K562 (cell line): ENCODE measurements around the gene CCDC9. TPM values are rescaled to one million over a fixed set of nuclear protein-coding genes. Genes with fewer than 3 reads are reported as not detected.

Source experiments
- CEBPB ChIP-seq: fragments of 450-650 bp; IDR thresholded peaks from 2 replicates; pipeline ENCODE4 v1.6.1; 2016; ENCODE audit warnings: missing genetic modification characterization, missing compliant biosample characterization
- LCOR ChIP-seq: sonication (generic); formaldehyde crosslinking; IDR thresholded peaks from 2 replicates; pipeline ENCODE4 v1.8.0; 2022; ENCODE audit warnings: mild to moderate bottlenecking, missing genetic modification reagents
- MAZ ChIP-seq, 2 experiments: fragments of 450-650 bp in 1 of 2; sonication (generic) in 1 of 2; formaldehyde crosslinking; IDR thresholded peaks in 1 of 2; conservative IDR thresholded peaks in 1 of 2; 2 replicates each; pipeline versions ENCODE4 v1.4.0 to v1.5.0; 2020; ENCODE audit warnings: mild to moderate bottlenecking in 1 of 2, missing genetic modification reagents in 1 of 2
- MYBL2 ChIP-seq, 2 experiments: fragments of 450-650 bp in 1 of 2; sonication (generic) in 1 of 2; formaldehyde crosslinking in 1 of 2; IDR thresholded peaks; 2 replicates each; pipeline versions ENCODE4 v1.6.1 to v1.8.1; 2017 to 2022; ENCODE audit warnings: borderline replicate concordance in 1 of 2, inconsistent platforms in 1 of 2, low read depth in 1 of 2, mild to moderate bottlenecking in 1 of 2, missing genetic modification reagents in 1 of 2, moderate library complexity in 1 of 2
- NFATC3 ChIP-seq: fragments of 450-650 bp; IDR thresholded peaks from 2 replicates; pipeline ENCODE4 v1.6.1; 2017; ENCODE audit warnings: mild to moderate bottlenecking
- NONO ChIP-seq, 2 experiments: fragments of 200-400 bp in 1 of 2; fragments of 450-650 bp in 1 of 2; formaldehyde crosslinking in 1 of 2; IDR thresholded peaks; 2 replicates each; pipeline ENCODE4 v1.6.1; 2017; ENCODE audit warnings: low read depth in 2 of 2, mild to moderate bottlenecking in 2 of 2, moderate library complexity in 2 of 2, low read length in 1 of 2
- PRMT5 ChIP-seq: sonication (generic); formaldehyde crosslinking; IDR thresholded peaks from 2 replicates; pipeline ENCODE4 v1.5.0; 2020; ENCODE audit warnings: missing genetic modification reagents
- SAFB ChIP-seq: fragments of 200-400 bp; formaldehyde crosslinking; IDR thresholded peaks from 2 replicates; pipeline ENCODE4 v1.6.1; 2017; ENCODE audit warnings: low read depth, low read length, borderline replicate concordance
- TBP ChIP-seq: optimal IDR thresholded peaks from 2 replicates; pipeline ENCODE3; 2011; ENCODE audit warnings: low read depth, low read length, improper control_type of control experiment
- ZBTB17 ChIP-seq: fragments of 450-650 bp; formaldehyde crosslinking; IDR thresholded peaks from 2 replicates; pipeline ENCODE4 v1.4.0; 2020; ENCODE audit warnings: mild to moderate bottlenecking
- ZEB2 ChIP-seq: fragments of 450-650 bp; IDR thresholded peaks from 2 replicates; pipeline ENCODE4 v1.6.1; 2016
- ZZZ3 ChIP-seq: fragments of 450-650 bp; IDR thresholded peaks from 2 replicates; pipeline ENCODE4 v1.6.1; 2016; ENCODE audit warnings: antibody characterized with exemption, mild to moderate bottlenecking, moderate library complexity
- polyA plus RNA-seq, 8 experiments: library from polyadenylated mRNA; depleted of rRNA in 4 of 8; stranded (reverse) in 5 of 8; unstranded in 3 of 8; fragments of >200 nt; fragmentation: Nextera tagmentation in 2 of 8; fragmentation: Illumina TruSeq in 1 of 8; extraction: Ambion mirVana in 2 of 8; extraction: Trizol in 1 of 8; gene quantifications; 2 replicates each; pipeline versions ENCODE4 v1.2.1 to v1.2.3, GENCODE V29; 2011 to 2014; ENCODE audit warnings: inconsistent platforms in 1 of 8, missing spikeins in 1 of 8
- total RNA-seq, 7 experiments: library from RNA; depleted of rRNA in 6 of 7; stranded (reverse); fragments of >200 nt in 6 of 7; fragmentation: Illumina TruSeq in 2 of 7; extraction: Trizol in 2 of 7; gene quantifications; 2 replicates each; pipeline versions ENCODE4 v1.2.1 to v1.2.3, GENCODE V29; 2011 to 2021; ENCODE audit warnings: low replicate concordance in 1 of 7
- TF ChIP-seq, protein P1 (sequence below): sonication (generic); formaldehyde crosslinking; IDR thresholded peaks from 2 replicates; pipeline ENCODE4 v1.8.1; 2023; ENCODE audit warnings: mild to moderate bottlenecking, missing genetic modification reagents
- TF ChIP-seq, protein P2 (sequence below): fragments of 450-650 bp; formaldehyde crosslinking; IDR thresholded peaks from 2 replicates; pipeline ENCODE4 v1.4.0; 2022; ENCODE audit warnings: mild to moderate bottlenecking, moderate library complexity
- TF ChIP-seq, protein P3 (sequence below): sonication (generic); formaldehyde crosslinking; IDR thresholded peaks from 2 replicates; pipeline ENCODE4 v1.8.0; 2022; ENCODE audit warnings: missing genetic modification reagents, mild to moderate bottlenecking, moderate library complexity, borderline replicate concordance
- TF ChIP-seq, protein P4 (sequence below): sonication (generic); formaldehyde crosslinking; IDR thresholded peaks from 2 replicates; pipeline ENCODE4 v1.8.0; 2022; ENCODE audit warnings: mild to moderate bottlenecking, missing genetic modification reagents
- TF ChIP-seq, protein P5 (sequence below): fragments of 450-650 bp; formaldehyde crosslinking; IDR thresholded peaks from 2 replicates; pipeline ENCODE4 v1.4.0; 2020; ENCODE audit warnings: mild to moderate bottlenecking, moderate library complexity
- TF ChIP-seq, protein P6 (sequence below): sonication (generic); formaldehyde crosslinking; IDR thresholded peaks from 2 replicates; pipeline ENCODE4 v1.8.1; 2023; ENCODE audit warnings: mild to moderate bottlenecking, missing genetic modification reagents, moderate library complexity

Gene CCDC9
- total and polyA plus RNA-seq, 9 of the 15 experiments (the other 6 are each of a cell fraction or from before 2014, with no cell fraction given) = 0.23 to 38.6 (median 8.4) TPM

DNA sequence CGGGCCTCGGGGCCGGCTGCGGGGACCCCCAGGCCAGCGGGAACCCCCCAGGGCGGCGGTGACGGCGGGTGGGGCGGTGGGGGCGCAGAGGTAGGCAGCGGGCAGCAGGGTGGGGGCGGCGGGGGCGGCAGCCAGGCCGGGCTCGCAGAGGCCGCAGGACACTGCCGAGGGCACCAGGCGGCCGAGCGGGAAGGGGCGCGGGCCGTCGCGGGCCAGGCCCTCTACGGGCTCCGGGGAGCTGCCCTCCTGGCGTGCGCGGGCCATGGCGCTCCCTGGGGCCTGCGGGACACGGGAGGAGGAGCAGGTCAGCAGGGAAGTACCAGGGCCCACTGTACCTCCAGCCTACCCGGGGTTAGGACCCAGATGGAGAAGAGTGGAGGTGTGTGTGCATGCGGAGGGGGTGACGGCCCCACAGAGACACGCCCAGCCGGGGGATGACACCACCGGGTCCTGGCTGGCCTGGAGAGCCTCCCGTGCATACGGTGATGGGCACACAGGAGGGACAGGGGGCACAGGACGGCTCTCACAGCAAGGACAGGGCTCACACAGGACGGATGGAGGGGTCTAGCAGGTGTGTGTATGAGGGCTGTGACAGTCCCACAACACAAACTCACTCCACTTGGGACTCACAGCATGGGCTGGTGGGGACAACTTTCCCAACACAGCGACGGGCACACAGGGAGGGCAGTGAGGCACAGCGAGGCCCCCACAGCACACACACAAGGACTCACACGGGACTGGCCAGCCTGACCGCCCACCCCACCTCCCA is 28.0 kb upstream of the CCDC9 start (continued):
- TF ChIP-seq, protein P1, sequence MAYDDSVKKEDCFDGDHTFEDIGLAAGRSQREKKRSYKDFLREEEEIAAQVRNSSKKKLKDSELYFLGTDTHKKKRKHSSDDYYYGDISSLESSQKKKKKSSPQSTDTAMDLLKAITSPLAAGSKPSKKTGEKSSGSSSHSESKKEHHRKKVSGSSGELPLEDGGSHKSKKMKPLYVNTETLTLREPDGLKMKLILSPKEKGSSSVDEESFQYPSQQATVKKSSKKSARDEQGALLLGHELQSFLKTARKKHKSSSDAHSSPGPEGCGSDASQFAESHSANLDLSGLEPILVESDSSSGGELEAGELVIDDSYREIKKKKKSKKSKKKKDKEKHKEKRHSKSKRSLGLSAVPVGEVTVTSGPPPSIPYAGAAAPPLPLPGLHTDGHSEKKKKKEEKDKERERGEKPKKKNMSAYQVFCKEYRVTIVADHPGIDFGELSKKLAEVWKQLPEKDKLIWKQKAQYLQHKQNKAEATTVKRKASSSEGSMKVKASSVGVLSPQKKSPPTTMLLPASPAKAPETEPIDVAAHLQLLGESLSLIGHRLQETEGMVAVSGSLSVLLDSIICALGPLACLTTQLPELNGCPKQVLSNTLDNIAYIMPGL (CRISPR knock-in tag) = peak; percentile 32; the same call in 1 of the 2 replicates
- no peak for TF ChIP-seq ZZZ3
- TF ChIP-seq MAZ (CRISPR knock-in tag; conservative IDR thresholded peaks at IDR 0.05 in 1 of 2, IDR thresholded peaks at IDR 0.05 in 1 of 2) = peak in 1 of 2 experiments; percentile 41; a peak in 1 of 4 replicates
- no peak for TF ChIP-seq MYBL2 (IDR thresholded peaks at IDR 0.05; ENCODE audit: low read depth)
- TF ChIP-seq MYBL2 (CRISPR knock-in tag; IDR thresholded peaks at IDR 0.05; ENCODE audit: borderline replicate concordance) = no peak
- TF ChIP-seq, protein P2, sequence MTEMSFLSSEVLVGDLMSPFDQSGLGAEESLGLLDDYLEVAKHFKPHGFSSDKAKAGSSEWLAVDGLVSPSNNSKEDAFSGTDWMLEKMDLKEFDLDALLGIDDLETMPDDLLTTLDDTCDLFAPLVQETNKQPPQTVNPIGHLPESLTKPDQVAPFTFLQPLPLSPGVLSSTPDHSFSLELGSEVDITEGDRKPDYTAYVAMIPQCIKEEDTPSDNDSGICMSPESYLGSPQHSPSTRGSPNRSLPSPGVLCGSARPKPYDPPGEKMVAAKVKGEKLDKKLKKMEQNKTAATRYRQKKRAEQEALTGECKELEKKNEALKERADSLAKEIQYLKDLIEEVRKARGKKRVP (CRISPR knock-in tag) = peak; percentile 31; the same call in 1 of the 2 replicates
- TF ChIP-seq, protein P3, sequence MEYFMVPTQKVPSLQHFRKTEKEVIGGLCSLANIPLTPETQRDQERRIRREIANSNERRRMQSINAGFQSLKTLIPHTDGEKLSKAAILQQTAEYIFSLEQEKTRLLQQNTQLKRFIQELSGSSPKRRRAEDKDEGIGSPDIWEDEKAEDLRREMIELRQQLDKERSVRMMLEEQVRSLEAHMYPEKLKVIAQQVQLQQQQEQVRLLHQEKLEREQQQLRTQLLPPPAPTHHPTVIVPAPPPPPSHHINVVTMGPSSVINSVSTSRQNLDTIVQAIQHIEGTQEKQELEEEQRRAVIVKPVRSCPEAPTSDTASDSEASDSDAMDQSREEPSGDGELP (CRISPR knock-in tag) = peak; percentile 46; the same call in 1 of the 2 replicates
- TF ChIP-seq TBP = peak; percentile 44
- TF ChIP-seq, protein P4, sequence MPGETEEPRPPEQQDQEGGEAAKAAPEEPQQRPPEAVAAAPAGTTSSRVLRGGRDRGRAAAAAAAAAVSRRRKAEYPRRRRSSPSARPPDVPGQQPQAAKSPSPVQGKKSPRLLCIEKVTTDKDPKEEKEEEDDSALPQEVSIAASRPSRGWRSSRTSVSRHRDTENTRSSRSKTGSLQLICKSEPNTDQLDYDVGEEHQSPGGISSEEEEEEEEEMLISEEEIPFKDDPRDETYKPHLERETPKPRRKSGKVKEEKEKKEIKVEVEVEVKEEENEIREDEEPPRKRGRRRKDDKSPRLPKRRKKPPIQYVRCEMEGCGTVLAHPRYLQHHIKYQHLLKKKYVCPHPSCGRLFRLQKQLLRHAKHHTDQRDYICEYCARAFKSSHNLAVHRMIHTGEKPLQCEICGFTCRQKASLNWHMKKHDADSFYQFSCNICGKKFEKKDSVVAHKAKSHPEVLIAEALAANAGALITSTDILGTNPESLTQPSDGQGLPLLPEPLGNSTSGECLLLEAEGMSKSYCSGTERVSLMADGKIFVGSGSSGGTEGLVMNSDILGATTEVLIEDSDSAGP = 0 out of 2 replicates have a peak, but pooled peaks have one; percentile 14
- TF ChIP-seq NFATC3 = no peak
- peak; percentile 26 for TF ChIP-seq ZEB2
- no peak for TF ChIP-seq CEBPB (tag)
- TF ChIP-seq LCOR (CRISPR knock-in tag) = no peak
- 0 out of 2 replicates have a peak, but pooled peaks have one; percentile 41 for TF ChIP-seq ZBTB17 (CRISPR knock-in tag)
- TF ChIP-seq, protein P5, sequence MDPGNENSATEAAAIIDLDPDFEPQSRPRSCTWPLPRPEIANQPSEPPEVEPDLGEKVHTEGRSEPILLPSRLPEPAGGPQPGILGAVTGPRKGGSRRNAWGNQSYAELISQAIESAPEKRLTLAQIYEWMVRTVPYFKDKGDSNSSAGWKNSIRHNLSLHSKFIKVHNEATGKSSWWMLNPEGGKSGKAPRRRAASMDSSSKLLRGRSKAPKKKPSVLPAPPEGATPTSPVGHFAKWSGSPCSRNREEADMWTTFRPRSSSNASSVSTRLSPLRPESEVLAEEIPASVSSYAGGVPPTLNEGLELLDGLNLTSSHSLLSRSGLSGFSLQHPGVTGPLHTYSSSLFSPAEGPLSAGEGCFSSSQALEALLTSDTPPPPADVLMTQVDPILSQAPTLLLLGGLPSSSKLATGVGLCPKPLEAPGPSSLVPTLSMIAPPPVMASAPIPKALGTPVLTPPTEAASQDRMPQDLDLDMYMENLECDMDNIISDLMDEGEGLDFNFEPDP (CRISPR knock-in tag) = peak; percentile 41; the same call in 1 of the 2 replicates
- TF ChIP-seq SAFB = peak; percentile 32; the same call in 1 of the 2 replicates
- TF ChIP-seq, protein P6, sequence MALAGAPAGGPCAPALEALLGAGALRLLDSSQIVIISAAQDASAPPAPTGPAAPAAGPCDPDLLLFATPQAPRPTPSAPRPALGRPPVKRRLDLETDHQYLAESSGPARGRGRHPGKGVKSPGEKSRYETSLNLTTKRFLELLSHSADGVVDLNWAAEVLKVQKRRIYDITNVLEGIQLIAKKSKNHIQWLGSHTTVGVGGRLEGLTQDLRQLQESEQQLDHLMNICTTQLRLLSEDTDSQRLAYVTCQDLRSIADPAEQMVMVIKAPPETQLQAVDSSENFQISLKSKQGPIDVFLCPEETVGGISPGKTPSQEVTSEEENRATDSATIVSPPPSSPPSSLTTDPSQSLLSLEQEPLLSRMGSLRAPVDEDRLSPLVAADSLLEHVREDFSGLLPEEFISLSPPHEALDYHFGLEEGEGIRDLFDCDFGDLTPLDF = 0 out of 2 replicates have a peak, but pooled peaks have one; percentile 50
- peak in 1 of 2 experiments; percentile 69; a peak in 1 of 4 replicates for TF ChIP-seq NONO (IDR thresholded peaks at IDR 0.05; ENCODE audit: low read depth in 2 of 2, low read length in 1 of 2)
- TF ChIP-seq PRMT5 (CRISPR knock-in tag) = no peak
